Forelimb muscle (tissue), 1 donor: ENCODE measurements around the gene SLC16A6. TPM values are rescaled to one million over a fixed set of nuclear protein-coding genes. Genes with fewer than 3 reads are reported as not detected.
"Not testable (repeated sequence)": the region's sequence is repeated elsewhere in the genome, so short reads cannot be mapped to it uniquely, and the experiment has no call there.

Experiments used
- DNase-seq: peaks from one replicate; pipeline ENCODE4 v3.0.0-alpha.2; 2013; ENCODE audit warnings: low read depth
- polyA plus RNA-seq: library from polyadenylated mRNA; unstranded; fragments of 120-200 nt; gene quantifications from one replicate; pipeline ENCODE4 v1.2.1, GENCODE V29; 2013; ENCODE audit not compliant: insufficient read length

SLC16A6 gene
- polyA plus RNA-seq, result 0.57 TPM

DNA sequence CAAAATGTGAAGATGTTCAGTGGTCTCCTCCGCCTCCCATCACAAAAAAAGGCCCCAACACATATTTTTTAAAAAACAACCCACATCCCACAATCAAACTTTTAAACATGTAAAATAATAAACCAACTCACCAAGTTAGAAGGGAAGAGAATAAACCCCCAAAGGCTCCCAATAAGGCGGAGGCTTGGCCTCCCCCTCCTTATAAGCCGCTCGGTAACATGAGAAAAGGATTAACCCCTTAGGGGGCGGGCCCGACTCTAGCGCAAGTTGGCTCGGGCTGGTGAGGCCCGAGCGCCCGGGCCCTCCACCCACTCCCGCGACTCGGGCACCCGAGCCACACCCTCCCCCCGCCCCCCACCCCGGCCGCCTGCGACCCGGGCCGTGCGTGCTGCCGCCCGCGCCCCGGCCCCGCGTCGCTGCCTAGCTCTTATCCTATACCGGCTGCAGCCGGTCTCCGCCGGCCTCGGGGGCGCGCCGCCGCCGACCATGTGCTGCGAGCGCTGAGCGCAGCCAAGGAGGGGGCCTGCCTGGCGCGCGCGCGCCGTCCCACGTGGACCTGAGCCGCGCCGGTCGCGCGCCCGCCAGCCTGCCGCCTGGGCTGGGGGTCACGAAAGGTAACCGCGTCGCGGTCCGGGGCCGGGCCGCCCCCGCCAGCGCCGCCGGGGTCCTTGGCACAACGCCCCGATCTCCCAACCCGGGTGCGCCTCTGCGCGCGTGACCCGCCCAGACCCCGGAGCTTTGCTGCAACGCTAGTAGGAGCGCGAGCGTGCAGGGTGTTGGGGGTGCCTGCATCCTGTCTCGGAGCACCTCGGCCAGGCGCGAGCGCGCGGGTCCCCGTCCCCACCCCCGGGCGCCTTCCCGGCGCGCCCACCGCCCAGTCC lies at the start of gene SLC16A6, which contains the start of gene ARSG:
Gene SLC16A6 (minus strand): TSS at position 173 of the 881 bp plus-strand sequence. CDS start 12,807 bp downstream, outside the sequence.
Gene ARSG (plus strand): TSS at position 541 of the 881 bp plus-strand sequence. CDS start 15,999 bp downstream, outside the sequence.
- DNase-seq, result no peak

DNA sequence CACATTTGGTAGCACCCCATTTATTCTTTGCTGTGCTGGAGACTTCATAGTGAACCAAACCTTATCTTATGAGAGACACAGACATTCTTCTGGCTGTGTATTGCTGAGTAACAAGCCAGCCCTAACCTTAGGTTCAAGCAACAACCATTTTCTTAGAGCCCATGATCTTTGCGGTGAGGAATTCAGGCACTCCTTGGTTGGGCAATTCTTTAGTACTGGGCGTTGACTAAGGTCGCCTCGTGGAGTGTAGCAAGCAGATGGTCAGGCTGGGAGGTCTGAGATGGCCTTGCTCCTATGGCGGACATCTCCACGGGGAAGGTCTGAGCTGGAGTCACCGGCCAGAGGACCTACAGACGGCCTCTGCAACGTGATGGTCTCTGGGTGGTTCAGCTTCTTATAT lies 43.5 kb upstream of the SLC16A6 start:
- DNase-seq, result no peak

GRCh38 chr17:68331932-68332331 lies 41.0 kb upstream of the SLC16A6 start:
- not testable (repeated sequence) for DNase-seq

- DNase-seq, result no peak
These were observed 38.4 kb upstream of the SLC16A6 start for GRCh38 chr17:68329331-68329730.

DNA sequence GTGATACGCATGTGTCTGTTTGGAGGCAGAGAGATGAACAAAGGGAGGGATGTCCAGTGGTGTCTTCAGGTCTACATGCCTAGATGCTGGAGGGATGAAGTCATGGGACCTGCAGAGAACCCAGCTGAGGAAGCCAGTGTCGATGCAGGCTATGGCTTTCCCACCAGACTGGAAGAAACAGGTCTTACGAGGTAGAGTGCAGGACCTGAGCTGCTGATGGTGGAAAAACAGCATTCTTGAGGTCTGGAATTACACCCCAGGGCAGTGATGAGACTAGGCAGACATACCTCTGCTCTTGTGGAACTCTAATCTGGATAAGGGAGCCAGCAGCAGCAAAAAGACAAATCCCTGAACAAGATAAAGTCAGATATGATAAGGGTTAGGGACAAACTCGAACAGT lies 37.7 kb upstream of the SLC16A6 start:
- no peak for DNase-seq

- DNase-seq, result no peak
These were observed 37.1 kb upstream of the SLC16A6 start for GRCh38 chr17:68327823-68328557.

DNA sequence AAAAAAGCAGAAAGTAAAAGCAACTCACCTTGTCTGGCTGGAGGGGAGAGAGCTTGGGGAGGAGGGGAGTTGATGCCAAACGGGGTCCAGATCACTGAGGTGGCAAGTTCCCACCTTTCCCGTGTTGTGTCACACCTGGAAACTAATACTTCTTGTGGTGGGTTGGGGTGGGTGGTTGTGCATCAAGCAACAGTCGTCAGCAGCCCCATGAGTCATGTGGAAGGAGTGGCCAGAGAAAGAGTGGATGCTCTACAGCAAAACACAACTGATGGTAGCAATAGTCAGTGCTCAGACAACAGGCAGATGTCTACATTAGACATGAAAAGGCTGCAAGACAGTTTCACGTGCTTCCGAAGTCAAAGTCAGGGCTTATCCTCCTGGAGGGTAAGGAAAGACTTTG lies 35.8 kb upstream of the SLC16A6 start:
- no peak for DNase-seq

- no peak for DNase-seq
These were observed 35.0 kb upstream of the SLC16A6 start for GRCh38 chr17:68325961-68326360.

DNA sequence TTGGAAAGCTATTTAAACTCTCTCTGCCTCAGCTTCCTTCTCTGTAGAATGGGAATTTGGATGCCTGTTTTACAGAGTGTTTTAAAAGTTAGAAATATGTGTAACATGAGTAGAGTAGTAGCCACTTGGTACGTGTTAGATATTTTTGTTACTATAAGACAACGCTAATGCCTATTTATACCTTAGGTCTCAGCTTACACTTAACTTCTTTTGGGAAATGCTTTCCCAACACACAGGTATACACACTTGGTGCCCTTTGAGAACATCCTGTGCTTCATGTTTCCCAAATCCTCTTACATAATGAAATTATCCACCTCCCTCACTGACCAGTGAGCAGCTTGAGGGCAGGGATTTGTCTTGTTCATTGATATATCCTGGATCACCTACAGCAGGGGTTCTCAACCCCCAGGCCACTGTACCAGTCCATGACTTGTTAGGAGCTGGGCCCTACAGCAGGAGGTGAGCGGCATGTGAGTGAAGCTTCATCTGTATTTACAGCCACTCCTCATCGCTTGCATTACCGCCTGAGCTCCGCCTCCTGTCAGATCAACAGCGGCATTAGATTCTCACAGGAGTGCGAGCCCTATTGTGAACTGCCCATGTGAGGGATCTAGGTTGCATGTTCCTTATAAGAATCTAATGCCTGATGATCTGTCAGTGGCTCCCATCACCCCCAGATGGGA lies 33.9 kb upstream of the SLC16A6 start:
- no peak for DNase-seq

GRCh38 chr17:68324114-68324513 lies 33.2 kb upstream of the SLC16A6 start:
- no peak for DNase-seq

DNA sequence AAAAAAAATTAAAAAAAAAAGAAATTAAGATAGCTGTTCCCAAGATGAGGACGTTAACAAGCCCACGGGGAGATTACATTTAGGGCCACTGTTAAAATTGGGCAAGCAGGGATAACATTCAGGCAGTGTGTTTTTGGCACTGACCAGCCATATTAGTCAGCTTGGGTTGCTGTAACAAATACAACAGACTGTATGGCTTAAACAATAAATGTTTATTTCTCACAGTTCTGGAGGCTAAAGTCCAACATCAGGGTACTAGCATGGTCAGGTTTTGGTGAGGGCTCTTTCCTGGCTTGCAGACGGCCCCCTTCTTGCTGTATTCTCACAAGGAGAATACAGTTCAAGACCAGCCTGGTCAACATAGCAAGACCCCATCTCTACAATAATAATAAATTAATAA lies 31.7 kb upstream of the SLC16A6 start:
- no peak for DNase-seq

DNA sequence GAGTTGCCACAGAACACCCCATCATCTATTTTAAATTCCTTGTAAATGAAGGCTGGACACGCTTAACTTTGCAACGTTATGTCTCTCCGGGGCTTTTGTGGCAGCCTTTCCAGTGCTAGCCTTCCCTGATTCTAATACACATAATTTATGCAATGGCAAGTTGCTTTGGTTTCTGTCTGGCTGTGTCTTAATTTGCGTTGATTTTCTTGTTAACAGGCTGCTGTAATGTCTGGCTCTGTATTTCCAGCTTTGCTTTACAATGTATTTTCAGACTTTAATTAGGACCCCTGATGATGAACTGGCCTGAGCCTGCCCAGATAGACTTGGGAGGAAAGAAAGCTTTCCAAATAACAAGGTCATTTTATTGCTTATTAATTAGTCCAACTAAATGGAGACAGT lies 30.6 kb upstream of the SLC16A6 start:
- DNase-seq, result no peak

- DNase-seq, result no peak
These were observed 30.1 kb upstream of the SLC16A6 start for GRCh38 chr17:68320943-68321555.

GRCh38 chr17:68320311-68320865 lies 29.5 kb upstream of the SLC16A6 start:
- no peak for DNase-seq

- DNase-seq, result no peak
These were observed 28.7 kb upstream of the SLC16A6 start for GRCh38 chr17:68319410-68320162.

GRCh38 chr17:68318103-68318991 lies 27.4 kb upstream of the SLC16A6 start:
- DNase-seq, result no peak

- no peak for DNase-seq
These were observed 26.5 kb upstream of the SLC16A6 start for GRCh38 chr17:68317458-68317857.

GRCh38 chr17:68315930-68316329 lies 25.0 kb upstream of the SLC16A6 start:
- DNase-seq, result no peak

DNA sequence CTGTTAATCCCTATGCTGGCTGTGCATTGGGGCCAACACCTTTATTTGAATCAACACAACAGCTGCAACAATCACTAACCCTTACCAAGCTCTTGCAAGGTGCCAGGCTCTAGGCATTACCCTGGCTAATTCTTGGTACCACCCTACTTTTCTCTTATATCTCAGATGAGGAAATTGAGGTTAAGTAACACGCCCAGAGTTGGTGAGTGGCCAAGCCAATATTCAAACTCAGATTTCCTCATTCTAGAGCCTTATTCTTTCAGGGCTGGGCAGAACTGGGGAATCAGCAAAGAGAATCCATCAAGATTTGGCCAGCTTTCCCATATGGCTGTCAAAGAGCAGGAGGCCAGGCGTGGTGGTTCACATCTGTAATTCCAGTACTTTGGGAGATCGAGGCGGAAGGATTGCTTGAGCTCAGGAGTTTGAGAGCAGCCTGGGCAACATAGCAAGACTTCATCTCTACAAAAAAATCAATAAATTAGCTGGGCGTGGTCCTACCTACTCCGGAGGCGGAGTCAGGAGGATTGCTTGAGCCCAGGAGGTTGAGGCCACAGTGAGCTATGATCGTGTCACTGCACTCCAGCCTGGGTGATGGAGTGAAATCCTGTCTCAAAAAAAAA lies 24.1 kb upstream of the SLC16A6 start:
- DNase-seq, result no peak
